Vagina (tissue), 2 donors: Measurements from ENCODE around the gene NPC2.

Experiments
- POLR2A ChIP-seq, 2 donors: fragments of 450-650 bp; IDR thresholded peaks; one replicate each; pipeline ENCODE4 v1.6.1; 2017; ENCODE audit warnings: antibody characterized with exemption in 2 of 2, mild to moderate bottlenecking in 2 of 2, moderate library complexity in 2 of 2
- POLR2AphosphoS5 ChIP-seq, 2 donors: sonication (generic); formaldehyde crosslinking; IDR thresholded peaks; one replicate each; pipeline ENCODE4 v1.9.0; 2017; ENCODE audit warnings: antibody characterized with exemption in 2 of 2, mild to moderate bottlenecking in 2 of 2, low read depth in 1 of 2; ENCODE audit not compliant: insufficient read depth in 1 of 2
- TF ChIP-seq, protein P1 (sequence below), 3 experiments: fragments of 450-650 bp in 2 of 3; fragments of 200-600 bp in 1 of 3; sonication (generic) in 1 of 3; IDR thresholded peaks; one replicate each; pipeline ENCODE4 v1.5.1; 2017 to 2019; ENCODE audit warnings: antibody characterized with exemption in 3 of 3, mild to moderate bottlenecking in 2 of 3, moderate library complexity in 2 of 3

DNA sequence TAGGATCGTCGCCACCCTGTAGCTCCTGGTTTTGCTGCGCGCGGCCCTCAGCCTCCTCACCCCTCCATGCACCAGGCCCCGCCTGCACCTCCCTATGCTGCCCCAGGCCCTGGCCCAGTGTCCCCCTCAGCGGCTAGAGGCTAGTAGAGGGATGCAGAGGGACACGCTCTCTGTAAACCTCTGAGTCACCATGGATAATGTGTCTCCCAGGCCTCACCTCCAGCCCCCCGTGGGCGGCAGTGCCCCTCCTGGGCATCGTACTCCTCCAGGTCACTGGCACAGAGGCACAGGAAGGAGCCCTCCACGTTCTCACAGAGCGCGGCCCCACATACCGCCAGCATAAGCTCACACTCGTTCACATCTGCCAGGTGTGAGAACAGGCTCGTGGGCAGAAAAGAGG lies 12.7 kb upstream of the NPC2 start:
- TF ChIP-seq, protein P1, sequence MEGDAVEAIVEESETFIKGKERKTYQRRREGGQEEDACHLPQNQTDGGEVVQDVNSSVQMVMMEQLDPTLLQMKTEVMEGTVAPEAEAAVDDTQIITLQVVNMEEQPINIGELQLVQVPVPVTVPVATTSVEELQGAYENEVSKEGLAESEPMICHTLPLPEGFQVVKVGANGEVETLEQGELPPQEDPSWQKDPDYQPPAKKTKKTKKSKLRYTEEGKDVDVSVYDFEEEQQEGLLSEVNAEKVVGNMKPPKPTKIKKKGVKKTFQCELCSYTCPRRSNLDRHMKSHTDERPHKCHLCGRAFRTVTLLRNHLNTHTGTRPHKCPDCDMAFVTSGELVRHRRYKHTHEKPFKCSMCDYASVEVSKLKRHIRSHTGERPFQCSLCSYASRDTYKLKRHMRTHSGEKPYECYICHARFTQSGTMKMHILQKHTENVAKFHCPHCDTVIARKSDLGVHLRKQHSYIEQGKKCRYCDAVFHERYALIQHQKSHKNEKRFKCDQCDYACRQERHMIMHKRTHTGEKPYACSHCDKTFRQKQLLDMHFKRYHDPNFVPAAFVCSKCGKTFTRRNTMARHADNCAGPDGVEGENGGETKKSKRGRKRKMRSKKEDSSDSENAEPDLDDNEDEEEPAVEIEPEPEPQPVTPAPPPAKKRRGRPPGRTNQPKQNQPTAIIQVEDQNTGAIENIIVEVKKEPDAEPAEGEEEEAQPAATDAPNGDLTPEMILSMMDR (IDR thresholded peaks at IDR 0.05): no peak
- TF ChIP-seq POLR2A (IDR thresholded peaks at IDR 0.05) (no peak), POLR2AphosphoS5 (IDR thresholded peaks at IDR 0.05; ENCODE audit: insufficient read depth in 1 of 2, low read depth in 1 of 2) (no peak)
